Measurements from ENCODE around the gene ELAVL2.

DNA sequence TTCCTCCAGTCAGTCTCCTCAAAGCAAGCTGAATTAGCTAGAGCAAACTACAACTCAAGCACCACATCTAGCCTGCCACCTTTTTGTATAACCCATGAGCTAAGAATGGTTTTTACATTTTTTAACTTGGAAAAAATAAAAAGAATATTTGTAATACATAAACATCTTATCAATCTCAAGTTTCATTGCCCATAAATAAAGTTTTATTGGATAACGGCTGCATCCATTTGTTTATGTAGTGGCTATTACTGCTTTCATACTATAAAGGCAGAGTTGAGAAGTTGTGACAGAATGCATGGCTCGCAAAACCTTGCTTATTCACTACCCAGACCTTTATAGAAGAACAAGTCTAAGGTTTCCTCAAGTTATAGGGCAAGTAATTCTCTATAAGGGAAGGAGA lies 95.7 kb downstream of the ELAVL2 start:
- TF ChIP-seq, protein P1, sequence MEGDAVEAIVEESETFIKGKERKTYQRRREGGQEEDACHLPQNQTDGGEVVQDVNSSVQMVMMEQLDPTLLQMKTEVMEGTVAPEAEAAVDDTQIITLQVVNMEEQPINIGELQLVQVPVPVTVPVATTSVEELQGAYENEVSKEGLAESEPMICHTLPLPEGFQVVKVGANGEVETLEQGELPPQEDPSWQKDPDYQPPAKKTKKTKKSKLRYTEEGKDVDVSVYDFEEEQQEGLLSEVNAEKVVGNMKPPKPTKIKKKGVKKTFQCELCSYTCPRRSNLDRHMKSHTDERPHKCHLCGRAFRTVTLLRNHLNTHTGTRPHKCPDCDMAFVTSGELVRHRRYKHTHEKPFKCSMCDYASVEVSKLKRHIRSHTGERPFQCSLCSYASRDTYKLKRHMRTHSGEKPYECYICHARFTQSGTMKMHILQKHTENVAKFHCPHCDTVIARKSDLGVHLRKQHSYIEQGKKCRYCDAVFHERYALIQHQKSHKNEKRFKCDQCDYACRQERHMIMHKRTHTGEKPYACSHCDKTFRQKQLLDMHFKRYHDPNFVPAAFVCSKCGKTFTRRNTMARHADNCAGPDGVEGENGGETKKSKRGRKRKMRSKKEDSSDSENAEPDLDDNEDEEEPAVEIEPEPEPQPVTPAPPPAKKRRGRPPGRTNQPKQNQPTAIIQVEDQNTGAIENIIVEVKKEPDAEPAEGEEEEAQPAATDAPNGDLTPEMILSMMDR (IDR thresholded peaks at IDR 0.05) = no peak
- no peak for TF ChIP-seq EZH2 (IDR thresholded peaks at IDR 0.05)
- no peak for TF ChIP-seq EZH2phosphoT487 (IDR thresholded peaks at IDR 0.05)
